Gastrocnemius medialis (tissue), 4 donors: Measurements from ENCODE around the gene COPG1.

ENCODE experiments used
- CTCF ChIP-seq, 5 experiments: fragments of 450-650 bp in 3 of 5; fragments of 200-600 bp in 2 of 5; sonication (generic) in 2 of 5; IDR thresholded peaks in 4 of 5; conservative IDR thresholded peaks in 1 of 5; 1 replicate in 4 of 5; 2 replicates in 1 of 5; pipeline ENCODE4 v1.5.1; 2016 to 2019; ENCODE audit warnings: antibody characterized with exemption in 5 of 5, mild to moderate bottlenecking in 3 of 5, moderate library complexity in 3 of 5
- POLR2A ChIP-seq, 2 donors: fragments of 450-650 bp; IDR thresholded peaks; one replicate each; pipeline ENCODE4 v1.6.1; 2017; ENCODE audit warnings: antibody characterized with exemption in 2 of 2, mild to moderate bottlenecking in 2 of 2, moderate library complexity in 2 of 2

- no peak for TF ChIP-seq CTCF (IDR thresholded peaks at IDR 0.05 in 4 of 5, conservative IDR thresholded peaks at IDR 0.05 in 1 of 5)
- TF ChIP-seq POLR2A (IDR thresholded peaks at IDR 0.05), result peak in 1 of 2 donors; percentile 30
These were observed 18.9 kb upstream of the COPG1 start for GRCh38 chr3:129230311-129231019.
